ENCODE results near the gene NKD1.

The NKD1 gene

DNA sequence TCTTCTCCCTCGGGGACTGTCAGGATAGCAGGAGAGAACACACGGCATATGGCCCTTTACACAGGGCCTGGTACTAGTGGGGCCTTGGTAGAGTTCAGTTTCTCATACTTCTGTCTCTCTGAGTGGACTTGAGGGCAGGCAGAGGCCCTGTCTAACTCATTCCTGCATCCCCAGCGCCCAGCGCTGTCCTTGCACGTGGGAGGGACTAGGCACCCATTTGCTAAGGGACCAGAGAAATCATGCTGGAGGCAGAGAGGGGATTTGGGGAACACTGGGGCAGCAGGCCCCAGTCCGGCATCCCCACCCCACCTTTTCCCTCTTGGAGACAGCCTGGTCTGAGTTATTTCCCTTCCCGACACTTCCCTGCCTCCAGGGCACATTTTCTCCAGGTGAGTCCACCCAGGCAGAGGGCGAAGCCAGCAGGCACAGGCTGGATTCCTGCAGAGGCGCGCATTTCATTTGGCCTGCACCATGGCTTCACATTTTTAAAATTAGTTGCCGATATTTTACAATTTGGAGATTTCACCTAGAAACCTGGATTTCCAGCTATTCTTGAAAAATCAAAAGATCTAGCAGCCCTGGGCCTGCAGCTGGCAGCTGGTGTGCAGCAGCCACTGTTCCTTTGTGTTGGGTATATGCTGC, 9.7 kb upstream of the NKD1 start:
- DNase-seq (ENCODE audit: low read depth) = no peak

DNA sequence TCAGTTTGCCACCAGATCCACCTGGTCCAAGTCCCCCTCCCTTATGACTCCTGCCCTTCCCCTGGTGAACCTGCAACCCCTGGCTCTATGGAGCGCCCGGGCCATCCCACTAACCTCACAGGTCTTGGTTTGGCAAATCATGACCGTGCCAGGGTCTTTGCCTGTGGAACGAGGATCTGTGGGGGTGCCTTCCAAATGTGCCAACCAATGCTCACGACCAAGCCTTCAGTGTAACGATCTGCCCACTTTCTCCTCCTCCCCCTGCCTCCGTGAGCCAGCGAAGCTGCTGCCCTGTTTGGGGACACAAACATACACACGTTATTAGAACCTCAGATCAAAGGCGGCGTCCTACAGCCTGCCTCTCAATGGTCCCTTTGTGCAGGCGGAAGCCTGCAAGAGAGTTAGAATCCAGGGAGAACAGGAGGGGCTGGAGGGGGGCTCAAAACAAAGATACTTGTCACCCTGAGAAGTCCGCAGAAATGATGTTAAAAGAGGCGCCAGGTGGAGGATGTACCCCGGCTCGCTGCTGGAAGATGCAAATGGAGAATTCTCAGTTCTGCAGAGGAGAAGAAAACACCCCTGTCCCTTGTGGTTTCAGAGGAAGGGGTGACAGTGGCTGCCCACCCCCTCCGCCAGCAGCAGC, 9.0 kb upstream of the NKD1 start:
- DNase-seq (ENCODE audit: low read depth) = no peak

DNA sequence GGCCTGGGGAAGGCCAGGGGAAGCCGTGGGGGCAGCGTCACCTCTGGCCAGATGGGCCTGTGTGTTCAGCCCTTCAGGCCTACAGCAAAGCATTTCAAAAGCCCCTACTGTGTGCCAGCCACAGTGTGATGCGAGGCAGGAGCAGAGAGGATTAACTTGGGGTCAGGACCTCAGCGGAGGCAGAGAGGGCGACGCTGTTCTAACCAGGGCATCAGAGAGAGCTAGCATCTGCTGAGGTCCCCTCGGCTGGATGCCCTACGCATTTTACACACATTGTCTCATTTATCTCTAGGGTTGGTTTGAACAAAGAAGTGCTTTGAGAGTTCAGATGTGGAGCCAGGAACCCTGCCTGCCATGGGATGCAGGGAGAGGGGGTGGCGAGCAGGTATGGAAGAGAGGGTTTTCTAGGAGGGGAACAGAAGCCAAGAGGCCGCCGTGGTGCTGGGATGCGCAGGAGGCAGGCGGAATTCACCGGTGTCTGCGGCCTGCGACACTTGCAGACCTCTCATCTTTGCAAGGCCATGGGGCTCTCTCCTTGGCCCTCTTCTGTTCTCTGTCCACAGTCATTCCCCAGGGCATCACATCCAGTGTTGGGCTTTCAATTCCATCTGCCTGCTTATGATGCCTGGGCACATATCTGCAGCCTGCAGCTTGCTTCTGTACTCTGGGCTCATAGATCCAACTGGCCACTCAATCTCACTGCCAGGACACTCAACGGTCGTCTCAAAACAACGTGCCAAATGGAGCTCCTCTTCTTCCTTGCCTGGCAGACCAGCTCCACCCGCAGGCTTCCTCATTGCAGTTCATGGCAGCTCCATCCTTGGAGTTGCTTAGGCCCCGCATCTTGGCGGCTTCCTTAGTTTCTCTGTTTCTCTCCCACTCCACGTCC, 8.1 kb upstream of the NKD1 start:
- DNase-seq (ENCODE audit: low read depth) = no peak

- no peak for DNase-seq (ENCODE audit: low read depth)
Measured at GRCh38 chr16:50540711-50541007, 7.5 kb upstream of the NKD1 start.

- no peak for DNase-seq (ENCODE audit: low read depth)
Measured at GRCh38 chr16:50542703-50543102, 5.5 kb upstream of the NKD1 start.

DNA sequence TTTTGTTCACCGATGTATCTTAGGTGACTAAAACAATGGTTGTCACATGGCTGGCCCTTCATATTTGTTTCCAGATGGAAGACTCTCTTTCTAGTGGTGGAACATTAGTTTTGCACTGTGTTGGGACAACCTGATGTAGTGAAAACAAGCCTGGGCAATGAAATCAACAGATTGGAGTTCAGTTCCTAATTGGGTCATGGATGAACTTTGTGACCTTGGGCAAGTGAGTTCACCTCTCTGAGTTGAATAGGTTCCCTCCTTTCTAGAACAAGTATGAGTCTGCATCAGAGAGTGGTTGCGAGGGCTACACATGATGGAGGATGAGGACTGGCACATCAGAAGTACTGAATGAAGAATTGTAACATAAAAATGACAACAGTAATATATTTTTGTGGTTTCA, 2.1 kb upstream of the NKD1 start:
- no peak for DNase-seq (ENCODE audit: low read depth)

GRCh38 chr16:50547340-50548124, 664 bp upstream of the NKD1 start:
- no peak for DNase-seq (ENCODE audit: low read depth)

DNA sequence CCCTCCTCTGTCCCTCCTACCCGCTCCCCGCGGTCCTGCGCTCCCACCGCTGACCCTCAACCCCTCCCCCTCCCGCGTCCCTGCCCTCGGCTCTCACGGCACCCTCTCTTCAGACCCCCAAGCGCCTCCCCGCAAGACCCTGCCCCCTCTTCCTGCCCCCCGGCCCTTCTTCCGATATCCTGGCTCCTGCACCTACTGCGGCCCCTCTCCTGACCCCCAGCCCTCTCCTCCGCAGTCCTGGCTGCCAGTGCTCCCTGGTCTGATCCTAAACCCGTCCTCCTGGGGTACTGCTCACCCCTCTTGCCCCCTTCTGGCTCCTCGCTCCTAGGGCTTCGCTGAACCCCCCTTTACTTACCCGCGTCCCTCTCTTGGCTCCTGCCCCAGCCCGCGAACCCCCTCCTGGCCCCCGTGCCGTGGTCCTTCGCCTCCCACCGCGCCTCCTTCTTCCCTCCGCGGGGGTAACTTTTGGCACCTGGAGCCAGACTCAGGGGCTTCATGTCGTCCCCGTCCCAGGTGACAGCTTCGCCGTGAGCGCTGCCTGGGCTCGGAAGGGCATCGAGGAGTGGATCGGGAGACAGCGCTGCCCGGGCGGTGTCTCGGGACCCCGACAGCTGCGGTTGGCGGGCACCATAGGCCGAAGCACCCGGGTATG, 839 bp downstream of the NKD1 start:
- no peak for DNase-seq (ENCODE audit: low read depth)

DNA sequence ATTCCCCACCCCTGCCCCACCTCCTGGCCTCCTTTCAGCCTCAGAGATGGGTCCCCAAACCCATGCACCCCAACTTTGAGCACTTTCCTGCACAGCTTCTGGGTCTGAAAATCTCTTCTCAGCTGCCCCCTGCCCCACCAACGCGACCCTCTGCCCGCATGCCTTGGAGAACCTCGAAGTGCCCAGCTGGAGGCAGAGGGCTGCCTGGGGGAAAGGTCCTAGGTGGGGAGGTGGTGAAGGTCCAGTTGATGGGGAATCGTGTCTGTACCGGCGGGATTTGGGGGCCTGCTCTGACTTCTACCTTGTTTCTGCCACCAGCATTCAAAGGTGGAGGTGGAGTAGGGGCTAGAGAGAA, 1.3 kb downstream of the NKD1 start:
- DNase-seq (ENCODE audit: low read depth) = no peak

- DNase-seq (ENCODE audit: low read depth) = no peak
Measured at GRCh38 chr16:50550035-50550434, 1.8 kb downstream of the NKD1 start.

DNA sequence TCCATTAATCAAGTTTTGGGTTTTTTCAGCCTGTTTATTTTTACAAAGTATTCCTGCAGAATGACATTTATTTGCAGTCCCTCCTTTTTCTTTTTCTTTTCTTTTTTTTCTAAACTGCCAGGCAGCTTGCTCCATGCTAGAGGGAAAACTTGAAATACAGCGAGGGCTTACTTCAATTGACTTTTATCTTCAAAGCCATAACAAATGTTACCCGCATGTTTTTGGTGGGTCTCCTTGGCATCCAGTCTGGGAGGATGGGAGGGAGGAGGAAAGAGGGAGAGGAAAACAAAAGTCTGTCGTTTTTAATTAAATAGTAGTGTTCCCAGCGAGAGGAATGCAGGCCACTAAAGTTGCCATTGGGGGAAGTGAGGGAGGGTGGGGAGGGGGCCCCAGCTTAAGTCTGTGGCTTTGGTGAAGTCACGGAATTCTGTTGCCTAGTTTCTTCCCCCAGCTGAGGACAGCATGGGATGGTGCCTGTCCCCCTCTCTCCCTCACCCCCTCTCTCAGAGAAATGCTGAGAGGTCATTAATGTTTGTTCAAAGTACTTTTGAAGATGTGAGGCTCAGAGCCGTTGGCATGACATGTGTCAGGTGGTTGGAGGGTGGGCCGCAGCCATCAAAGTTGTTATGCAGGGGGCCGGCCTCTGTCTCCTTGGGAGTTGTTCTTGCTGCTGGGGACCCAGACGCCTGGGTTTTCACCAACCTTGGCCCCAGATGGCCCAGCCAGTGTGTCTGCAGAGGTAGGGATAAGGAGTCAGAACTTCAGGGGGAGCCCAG, 2.9 kb downstream of the NKD1 start:
- DNase-seq (ENCODE audit: low read depth) = no peak

GRCh38 chr16:50552476-50553101, 4.4 kb downstream of the NKD1 start:
- no peak for DNase-seq (ENCODE audit: low read depth)

GRCh38 chr16:50553182-50553710, 5.0 kb downstream of the NKD1 start:
- DNase-seq (ENCODE audit: low read depth) = no peak

- DNase-seq (ENCODE audit: low read depth) = no peak
Measured at GRCh38 chr16:50553731-50554360, 5.7 kb downstream of the NKD1 start.

GRCh38 chr16:50555269-50555875, 7.2 kb downstream of the NKD1 start:
- no peak for DNase-seq (ENCODE audit: low read depth)

DNA sequence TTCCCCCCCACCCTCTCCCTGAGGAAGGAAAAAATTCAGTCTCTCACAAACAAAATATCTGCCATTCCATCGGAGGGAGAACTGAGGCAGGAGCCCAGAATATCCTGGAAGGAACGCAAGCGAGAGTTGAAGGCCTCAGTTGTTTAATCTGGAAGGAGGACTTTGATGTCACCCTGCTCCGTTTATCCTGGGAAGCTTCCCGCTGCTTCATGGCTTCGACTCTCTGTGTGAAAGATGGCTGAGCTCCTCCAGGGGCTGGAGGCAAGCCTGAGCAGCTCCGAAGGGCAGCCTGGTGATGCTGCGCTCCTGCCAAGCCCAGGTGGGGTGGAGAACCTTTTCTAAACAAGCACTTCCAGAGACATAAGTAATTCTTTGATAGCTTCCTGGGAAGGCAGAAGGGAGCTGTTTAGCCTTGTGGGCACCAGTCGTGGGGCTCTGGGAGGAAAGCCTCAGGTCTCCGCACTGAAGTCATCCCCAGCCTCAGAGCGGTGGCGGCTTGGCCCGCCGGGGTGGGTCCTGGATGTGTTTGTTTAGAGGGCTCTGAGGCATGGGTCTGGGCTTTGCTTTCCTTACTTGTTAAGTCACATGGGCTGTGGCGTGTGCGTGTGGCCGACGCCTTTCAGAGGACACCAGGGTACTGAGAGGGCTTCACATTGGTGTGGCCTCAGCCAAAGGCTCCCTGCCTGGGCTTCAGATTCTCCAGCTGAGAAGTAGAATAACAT, 7.9 kb downstream of the NKD1 start:
- no peak for DNase-seq (ENCODE audit: low read depth)

DNA sequence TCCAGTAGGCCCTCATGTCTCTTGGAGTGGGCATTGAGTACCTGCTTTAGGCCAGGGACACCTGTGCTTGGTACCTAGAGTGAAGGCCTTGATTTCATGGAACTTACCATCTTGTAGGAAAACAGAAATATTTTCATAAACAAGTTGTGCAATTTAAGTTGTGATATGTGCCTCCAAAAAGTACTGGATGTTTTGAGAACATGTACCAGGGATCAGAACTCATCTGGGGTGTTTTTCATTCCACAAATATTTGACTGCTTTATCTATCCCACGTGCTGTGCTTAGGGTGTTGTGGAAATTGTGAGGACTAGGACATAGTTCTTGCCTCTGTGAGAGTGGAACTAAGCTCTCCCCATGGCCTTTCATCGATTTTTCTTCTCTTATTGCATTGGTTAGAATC, 8.8 kb downstream of the NKD1 start:
- DNase-seq (ENCODE audit: low read depth) = no peak

- no peak for DNase-seq (ENCODE audit: low read depth)
Measured at GRCh38 chr16:50558913-50559312, 10.7 kb downstream of the NKD1 start.

DNA sequence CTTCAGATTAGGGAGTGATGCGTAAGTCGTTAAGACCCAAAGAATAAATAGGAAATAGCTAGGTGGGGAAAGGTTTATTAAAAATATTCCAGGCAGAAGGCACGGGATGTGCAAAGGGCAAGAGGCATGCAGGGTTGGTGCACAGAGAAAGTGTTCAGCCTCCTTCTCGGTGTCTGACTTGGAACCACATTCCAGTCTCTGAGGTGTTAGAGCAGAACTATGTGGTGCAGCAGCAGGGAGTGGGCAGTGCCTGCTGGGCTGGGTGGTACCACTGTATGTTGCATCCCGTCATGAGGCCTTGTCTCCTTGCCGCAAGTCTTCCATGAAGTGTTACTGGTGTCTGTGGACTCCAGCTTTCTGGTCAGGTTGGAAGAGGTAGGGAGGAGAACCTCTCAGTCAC, 11.1 kb downstream of the NKD1 start:
- no peak for DNase-seq (ENCODE audit: low read depth)
